ENCODE data around the gene MLF1. TPM values are rescaled to one million over a fixed set of nuclear protein-coding genes. Genes with fewer than 3 reads are reported as not detected.

Gene MLF1
- total RNA-seq, 2 donors from 2014 or later, result 4.3 to 8.3 TPM

GRCh38 chr3:158642474-158643210 is 71.6 kb downstream of the MLF1 start:
- Histone ChIP-seq H3K4me3 (no peak overlapping the region), H3K4me1 (peaks cover 15% of the 10 kb centered on the region), H3K36me3 (replicated peaks in 1 of 2; ENCODE audit: insufficient read depth in 1 of 2, low read depth in 2 of 2) (no peaks in the 10 kb centered on the region), H3K27me3 (no peaks in the 10 kb centered on the region), H3K9me3 (no peaks in the 10 kb centered on the region), H3K27ac (no peak overlapping the region)
- WGBS, 2 donors, result 72 to 76% methylated on average over 6 of the region's 6 CpGs
- intact Hi-C loops (cut with DNase I), result no loop called here
- DNase-seq (no peak), ATAC-seq (no peak)
- no peak for TF ChIP-seq CTCF (IDR thresholded peaks at IDR 0.05)
- no peak for TF ChIP-seq POLR2A (IDR thresholded peaks at IDR 0.05)

- H3K27me3 ChIP-seq, result no peaks in the 10 kb centered on the region
- no peaks in the 10 kb centered on the region for H3K9me3 ChIP-seq
These were observed 73.4 kb downstream of the MLF1 start, which contains the start of gene GFM1 for GRCh38 chr3:158644345-158644908. TSS of gene GFM1 (plus strand) at chr3:158644527. CDS start at chr3:158644635, 108 bp downstream.

GRCh38 chr3:158649791-158650190 is 78.8 kb downstream of the MLF1 start:
- no peaks in the 10 kb centered on the region for H3K27me3 ChIP-seq
- DNase-seq (no peak), ATAC-seq (no peak)
- 48 to 64% methylated on average over 4 of the region's 4 CpGs for WGBS, 2 donors
- no peak overlapping the region for H3K4me3 ChIP-seq
- TF ChIP-seq POLR2A (IDR thresholded peaks at IDR 0.05) (no peak), CTCF (IDR thresholded peaks at IDR 0.05) (no peak)
- H3K9me3 ChIP-seq, result no peaks in the 10 kb centered on the region
- intact Hi-C loops (cut with DNase I), result no loop called here
- H3K4me1 ChIP-seq, result peaks cover 15% of the 10 kb centered on the region
- peaks cover 6 to 8% of the 10 kb centered on the region in 2 donors for H3K36me3 ChIP-seq (replicated peaks in 1 of 2; ENCODE audit: insufficient read depth in 1 of 2, low read depth in 2 of 2)
- no peak overlapping the region for H3K27ac ChIP-seq

More at GRCh38 chr3:158644345-158644908, 73.4 kb downstream of the MLF1 start, which contains the start of gene GFM1:
- DNase-seq, result peak; percentile 92 to 96 (median 93)
- H3K27ac ChIP-seq, result peak within 1 kb of the TSS in 3 of 4 donors; percentile 66 to 87 (median 81)
- TF ChIP-seq POLR2A (IDR thresholded peaks at IDR 0.05), result peak; percentile 30 to 80 (median 69)
- peak; percentile 51 to 95 (median 80) for TF ChIP-seq CTCF (IDR thresholded peaks at IDR 0.05)
- peak within 1 kb of the TSS; percentile 67 to 70 for H3K4me3 ChIP-seq
- intact Hi-C loops (cut with DNase I), result no loop called here
- ATAC-seq, result peak; percentile 99
- WGBS, 2 donors, result 0% methylated on average over 42 of the region's 42 CpGs
- H3K36me3 ChIP-seq (replicated peaks in 1 of 2; ENCODE audit: insufficient read depth in 1 of 2, low read depth in 2 of 2), result no peaks in the 10 kb centered on the region
- H3K4me1 ChIP-seq, result peaks cover 15% of the 10 kb centered on the region

- intact Hi-C loops (cut with DNase I), result no loop called here
- no peak for DNase-seq
- whole genome bisulfite sequencing, 2 donors, result 93 to 94% methylated on average over 2 of the region's 2 CpGs
- Histone ChIP-seq H3K4me3 (no peak overlapping the region), H3K27me3 (no peaks in the 10 kb centered on the region), H3K4me1 (peaks cover 5% of the 10 kb centered on the region), H3K36me3 (replicated peaks in 1 of 2; ENCODE audit: insufficient read depth in 1 of 2, low read depth in 2 of 2) (peaks cover 6 to 15% of the 10 kb centered on the region in 2 donors), H3K27ac (no peak overlapping the region), H3K9me3 (no peaks in the 10 kb centered on the region)
- ATAC-seq, result no peak
- TF ChIP-seq POLR2A (IDR thresholded peaks at IDR 0.05) (no peak), CTCF (IDR thresholded peaks at IDR 0.05) (no peak)
These were observed 80.2 kb downstream of the MLF1 start for GRCh38 chr3:158651192-158651591.
